ENCODE measurements around the gene GPRIN3.
"Not testable (repeated sequence)": the region's sequence is repeated elsewhere in the genome, so short reads cannot be mapped to it uniquely, and the experiment has no call there.

Gene GPRIN3

GRCh38 chr4:89309154-89309553 lies 1.6 kb upstream of the GPRIN3 start:
- not testable (repeated sequence) for DNase-seq

GRCh38 chr4:89308161-89308500 lies 531 bp upstream of the GPRIN3 start:
- DNase-seq = no peak

- DNase-seq = no peak
These were observed 488 bp downstream of the GPRIN3 start for GRCh38 chr4:89307178-89307445.

DNA sequence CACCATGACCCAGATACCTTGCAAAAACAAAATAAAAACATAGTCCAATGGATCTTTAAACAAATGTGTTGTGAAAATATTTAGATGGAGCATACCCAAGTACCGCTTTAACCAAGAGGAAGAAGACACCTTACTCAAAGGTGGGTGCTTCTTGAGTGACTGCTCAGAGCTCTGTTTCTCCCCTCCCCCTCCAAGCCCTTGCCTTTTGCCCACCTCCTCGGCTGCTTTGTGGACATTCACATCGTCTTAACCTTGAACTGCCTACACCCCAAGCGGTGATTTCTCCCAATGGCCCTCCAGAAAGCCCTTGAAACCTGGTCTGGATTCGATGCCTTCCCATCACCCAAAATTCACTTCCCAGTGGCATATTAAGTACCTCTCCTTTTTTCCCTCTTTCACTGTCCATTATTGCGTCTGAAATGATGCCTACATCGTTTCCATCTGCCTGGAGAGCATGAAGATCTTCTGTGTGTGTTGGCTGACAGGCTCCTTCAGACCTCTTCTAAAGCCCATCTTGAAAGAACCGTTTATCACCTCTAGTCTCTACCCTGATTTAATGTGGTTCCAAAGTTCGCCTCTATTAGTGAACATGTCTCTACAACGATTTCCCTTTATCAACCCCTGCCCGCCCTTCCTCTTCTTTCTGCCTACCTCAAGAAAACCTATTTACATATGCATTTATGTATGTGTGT lies 968 bp downstream of the GPRIN3 start:
- peak; percentile 33 for DNase-seq

GRCh38 chr4:89305712-89306437 lies 1.7 kb downstream of the GPRIN3 start:
- peak; percentile 9 for DNase-seq

DNA sequence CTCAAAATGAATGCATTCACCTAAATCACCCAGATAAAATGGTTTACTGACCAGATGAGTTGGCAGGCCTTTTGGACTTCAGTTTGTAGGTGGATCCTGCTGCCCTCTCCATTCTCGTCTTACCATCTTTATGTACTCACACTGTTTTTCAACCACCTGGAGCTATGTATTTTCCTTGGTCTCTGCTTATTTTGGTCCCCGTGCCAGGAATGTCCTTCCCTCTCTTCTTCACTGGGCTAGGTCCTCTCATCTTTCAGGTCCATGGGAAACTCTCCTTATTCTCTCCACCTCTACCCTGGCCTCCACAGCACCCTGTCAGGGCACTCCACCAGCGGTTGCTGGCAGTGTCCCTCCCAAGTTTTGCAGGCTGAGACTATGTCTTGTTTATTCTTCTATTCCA lies 2.6 kb downstream of the GPRIN3 start:
- DNase-seq = no peak

DNA sequence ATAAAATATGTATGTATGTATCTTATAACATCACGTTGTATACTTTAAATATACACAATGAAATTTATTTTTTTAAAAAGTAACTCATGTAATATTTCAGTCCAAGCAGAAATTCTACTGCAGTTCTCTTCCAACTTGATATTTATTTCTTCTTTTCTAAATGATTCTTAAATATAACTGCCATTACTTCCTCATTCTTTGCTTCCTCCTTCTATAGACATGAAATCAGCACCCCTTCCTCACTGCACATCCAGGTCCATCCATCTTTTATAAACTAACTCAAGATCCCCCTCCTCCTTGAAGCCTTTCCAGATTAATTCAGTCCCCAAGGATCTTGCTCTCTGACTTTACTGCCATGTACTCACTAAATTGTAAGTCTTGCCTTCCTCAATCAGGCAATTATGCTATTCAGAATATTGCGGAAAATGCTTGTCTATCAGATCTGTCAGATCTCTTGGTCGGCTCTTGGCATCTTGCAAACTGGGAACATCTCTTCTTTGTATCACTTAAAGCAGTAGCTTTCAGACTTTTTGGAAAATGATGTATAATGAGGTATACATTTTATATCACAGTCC lies 3.7 kb downstream of the GPRIN3 start:
- no peak for DNase-seq

- no peak for DNase-seq
These were observed 4.4 kb downstream of the GPRIN3 start for GRCh38 chr4:89303177-89303576.

DNA sequence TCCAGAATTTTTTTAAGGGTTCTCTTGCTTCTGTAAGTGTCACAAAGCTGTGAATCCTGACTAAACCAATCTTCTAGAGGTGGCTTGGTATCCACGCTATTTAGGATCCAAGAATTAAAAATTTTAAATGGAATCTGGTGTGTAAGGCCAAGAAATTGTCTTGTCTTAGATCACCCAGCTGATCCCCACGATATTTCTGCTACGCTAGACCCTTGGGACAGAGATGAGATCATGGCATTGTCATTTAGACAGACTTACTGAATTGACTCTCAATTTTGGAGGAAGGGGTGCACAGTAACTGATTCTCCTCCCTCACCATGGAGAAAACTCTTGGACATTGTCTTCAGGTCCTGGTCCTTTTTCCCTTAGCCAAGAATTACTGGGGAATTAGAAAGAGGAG lies 5.7 kb downstream of the GPRIN3 start:
- peak; percentile 44 for DNase-seq

DNA sequence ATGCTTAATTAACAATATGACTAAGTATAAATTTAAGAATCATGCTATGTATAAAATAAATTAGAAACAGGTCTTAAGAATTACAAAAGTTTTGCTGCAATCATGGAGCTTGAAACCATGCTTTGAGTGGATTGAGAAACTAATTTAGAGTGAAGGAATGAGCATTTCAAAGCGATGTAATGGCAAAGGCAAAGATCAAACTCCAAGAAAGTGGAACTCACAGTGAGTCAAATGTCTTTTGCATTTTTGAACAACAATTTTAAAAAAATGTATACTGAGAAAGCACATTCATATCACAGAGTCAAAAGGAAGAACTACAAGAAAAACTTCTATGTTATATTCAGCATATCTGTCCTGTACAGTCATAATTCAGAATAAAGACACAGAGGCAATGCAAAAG lies 6.6 kb downstream of the GPRIN3 start:
- no peak for DNase-seq

DNA sequence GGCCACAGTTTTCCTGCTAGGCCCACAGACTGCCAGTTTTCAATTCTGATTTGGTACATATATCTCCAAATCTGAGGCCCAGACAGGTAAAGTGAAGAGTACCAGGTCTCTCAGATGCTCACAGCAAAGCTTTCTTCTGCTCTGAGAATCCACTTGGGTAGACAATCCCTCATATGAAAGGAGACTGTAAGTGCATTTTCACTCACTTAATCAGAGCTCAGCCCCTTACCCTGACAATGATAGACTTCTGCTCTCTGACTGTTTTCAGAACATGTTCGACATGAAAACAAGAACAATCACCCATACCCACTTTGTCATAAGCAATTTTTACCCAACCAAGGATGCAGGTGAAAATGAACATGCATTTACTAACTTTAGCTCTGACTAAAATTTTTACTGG lies 7.1 kb downstream of the GPRIN3 start:
- DNase-seq = no peak

DNA sequence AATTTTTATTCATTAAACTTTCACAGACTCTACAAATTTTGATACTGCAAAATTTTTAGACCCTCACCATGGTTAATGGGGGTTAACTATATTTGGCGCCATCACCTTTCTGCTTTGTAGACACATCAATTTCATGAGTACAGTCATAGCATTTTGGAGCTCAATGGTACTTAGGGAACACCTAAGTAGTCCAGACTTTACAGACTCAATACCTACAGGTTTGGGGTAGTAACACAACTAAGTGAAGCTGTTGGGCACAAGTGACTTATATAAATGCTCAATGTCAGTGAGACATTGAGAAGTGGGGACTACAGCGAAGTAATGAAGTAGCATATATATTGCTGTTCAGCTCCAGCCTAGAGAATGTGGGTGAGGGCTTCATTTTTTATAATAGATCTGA lies 7.5 kb downstream of the GPRIN3 start:
- DNase-seq = no peak

GRCh38 chr4:89299153-89299791 lies 8.3 kb downstream of the GPRIN3 start:
- DNase-seq = no peak

- DNase-seq = no peak
These were observed 8.8 kb downstream of the GPRIN3 start for GRCh38 chr4:89298788-89299152.

DNA sequence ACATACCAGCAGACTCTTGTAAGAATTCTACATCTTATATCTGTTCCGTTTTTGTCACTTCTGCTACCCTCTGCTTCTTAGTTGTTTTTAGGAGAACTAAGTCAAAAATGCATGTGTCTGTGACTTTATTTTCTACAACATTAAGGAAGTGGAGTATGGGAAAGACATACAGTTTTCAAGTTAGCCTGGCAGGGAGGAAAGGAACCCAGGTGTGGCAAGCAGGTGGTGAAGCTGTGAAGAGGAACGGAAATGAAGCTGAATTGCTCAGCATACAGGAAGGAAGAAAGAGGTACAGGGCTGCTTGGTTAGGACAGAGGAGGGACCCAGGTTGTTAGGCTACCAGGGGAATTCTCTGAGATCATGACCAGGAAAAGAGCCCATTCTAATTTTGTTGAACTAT lies 9.4 kb downstream of the GPRIN3 start:
- DNase-seq = no peak

DNA sequence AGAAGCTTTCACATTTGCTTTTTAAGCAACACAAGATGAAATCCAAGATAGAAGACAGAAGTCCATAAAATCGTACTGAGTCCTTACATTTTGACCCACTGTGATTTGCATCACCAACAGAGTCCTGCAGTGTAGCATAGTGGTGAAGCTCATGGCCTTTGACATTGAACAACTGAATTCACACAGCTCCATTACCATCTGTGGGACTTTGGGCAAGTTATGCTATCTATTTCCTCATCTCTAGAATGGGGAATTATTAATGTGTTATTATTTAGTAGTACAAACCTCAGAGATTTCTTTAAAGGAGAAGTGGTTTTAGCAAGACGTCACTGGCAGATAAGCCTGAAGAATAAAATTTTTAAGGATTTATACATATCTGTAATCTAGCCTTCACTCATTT lies 10.7 kb downstream of the GPRIN3 start:
- no peak for DNase-seq

DNA sequence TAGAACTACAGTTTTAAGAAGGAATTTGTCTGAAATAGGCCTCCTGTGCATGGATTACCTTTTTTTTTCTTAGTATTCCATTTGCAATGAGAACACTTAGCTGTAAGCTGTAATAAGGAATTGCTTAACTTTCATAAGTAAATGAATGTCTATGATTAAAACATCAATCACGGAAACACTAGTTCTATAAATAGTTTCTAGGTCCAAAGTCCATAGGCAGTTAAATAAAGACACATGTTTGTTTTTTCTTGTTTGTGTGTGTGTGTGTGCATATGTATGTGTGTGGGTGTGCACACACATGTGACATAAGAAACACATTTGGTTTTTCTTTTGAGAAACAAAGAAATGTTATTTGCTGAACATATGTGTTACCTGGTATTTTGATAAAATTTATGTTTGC lies 11.2 kb downstream of the GPRIN3 start:
- DNase-seq = no peak

DNA sequence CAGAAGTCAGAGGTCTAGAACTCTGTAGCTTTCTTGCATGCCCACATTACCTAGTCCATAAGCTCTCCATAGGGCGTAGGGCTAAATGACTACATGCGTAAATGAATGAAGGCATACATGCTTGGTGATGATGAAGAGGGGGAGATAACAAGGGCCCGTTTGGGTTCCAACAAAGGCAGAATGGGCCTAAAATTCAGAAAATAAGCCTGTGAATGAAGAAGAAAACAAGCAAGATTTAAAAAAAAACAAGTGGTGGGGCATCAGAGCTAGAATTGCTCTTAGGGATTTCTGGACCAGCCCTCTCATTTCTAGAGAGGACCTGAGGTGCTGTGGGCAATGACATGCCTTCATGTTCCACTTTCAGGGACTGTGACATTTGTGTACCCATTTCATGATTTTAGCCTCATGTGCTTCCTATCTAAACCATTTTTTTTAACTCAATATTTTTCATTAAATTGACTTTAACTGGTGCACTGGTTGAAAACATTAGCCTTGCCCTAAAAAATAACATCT lies 12.1 kb downstream of the GPRIN3 start:
- no peak for DNase-seq

GRCh38 chr4:89294573-89295269 lies 12.9 kb downstream of the GPRIN3 start:
- no peak for DNase-seq

GRCh38 chr4:89293299-89293698 lies 14.3 kb downstream of the GPRIN3 start:
- no peak for DNase-seq

DNA sequence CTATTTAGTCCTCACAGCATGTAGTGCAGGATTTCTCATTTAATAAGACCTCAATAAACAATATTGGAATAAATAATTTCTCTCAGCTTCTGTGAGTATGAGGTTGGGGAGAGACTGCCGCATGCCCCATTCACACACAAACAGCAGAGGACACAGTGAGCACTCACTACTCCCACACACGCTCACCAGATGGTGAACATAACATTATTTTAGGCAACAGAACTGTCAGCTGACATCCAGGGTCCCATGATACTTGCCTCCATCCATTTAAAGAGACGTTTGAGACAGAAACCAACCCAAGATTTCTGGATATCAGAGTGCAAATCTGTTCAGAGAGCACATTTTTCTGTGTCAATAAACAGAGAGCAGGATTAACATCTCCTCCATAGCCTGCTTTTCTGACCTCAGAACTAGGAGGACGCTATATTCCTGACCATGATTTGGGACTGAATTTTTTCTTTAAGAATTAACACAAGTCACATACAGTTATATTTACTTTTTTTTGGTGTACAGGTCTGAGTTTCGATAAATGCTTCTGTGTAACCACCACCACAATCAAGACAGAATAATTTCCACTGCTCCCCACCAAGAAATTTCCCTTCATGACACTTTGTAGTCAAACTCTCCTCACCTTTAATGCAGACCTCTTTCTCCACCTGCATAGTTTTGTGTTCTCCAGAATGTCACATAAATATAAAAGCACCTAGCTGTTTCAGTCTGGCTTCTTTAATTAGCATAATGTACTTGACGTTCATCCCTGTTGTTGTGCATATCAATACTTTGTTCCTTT lies 16.7 kb downstream of the GPRIN3 start:
- no peak for DNase-seq

DNA sequence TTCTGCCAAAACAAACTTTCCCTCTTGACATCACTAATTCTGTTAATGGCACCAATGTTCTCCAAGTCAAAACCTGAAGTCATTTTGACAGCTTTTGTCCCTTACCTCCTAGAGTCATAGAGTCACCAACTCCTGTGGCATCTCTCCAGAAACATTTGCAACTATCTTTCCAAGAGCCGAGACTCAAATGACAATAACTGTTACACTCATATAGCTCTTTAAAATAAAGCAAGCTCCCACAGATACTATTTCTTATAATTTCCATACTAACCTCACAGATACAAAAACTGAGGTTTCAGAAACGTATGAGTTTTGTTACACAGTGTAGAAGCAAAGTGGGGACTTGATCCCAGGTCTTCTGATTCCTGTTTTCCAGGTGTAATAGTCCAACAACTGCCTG lies 18.3 kb downstream of the GPRIN3 start:
- DNase-seq = no peak

DNA sequence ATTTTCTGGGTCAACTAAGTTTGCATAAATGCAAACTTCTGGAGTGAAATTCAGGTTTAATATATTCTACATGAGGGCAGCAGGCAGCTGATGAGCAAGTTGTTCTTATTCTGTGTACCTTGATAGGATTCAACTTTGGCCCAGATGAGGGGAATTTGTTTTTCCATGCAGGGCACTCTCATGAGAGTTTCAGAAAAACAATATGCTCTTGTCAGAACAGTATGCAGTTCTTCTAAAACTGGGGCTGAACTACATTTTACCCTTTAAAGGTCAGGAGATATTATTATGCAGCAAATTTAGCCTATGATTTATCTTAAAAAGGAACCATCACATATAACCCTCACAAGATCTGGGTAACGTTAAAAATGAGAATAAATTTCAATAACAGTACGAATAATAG lies 19.2 kb downstream of the GPRIN3 start:
- no peak for DNase-seq

All from eye (tissue), 1 donor.